H9 (cell line): ENCODE results near the gene DSC1. TPM values are rescaled to one million over a fixed set of nuclear protein-coding genes. Genes with fewer than 3 reads are reported as not detected.

Experiments used
- DNase-seq: peaks from one replicate; pipeline ENCODE4 v3.0.0-alpha.2; 2017
- H2AFZ ChIP-seq: one replicate; pipeline ENCODE4 v1.6.1; 2013; ENCODE audit warnings: mild to moderate bottlenecking, low read length, control low read depth, moderate library complexity
- H2AK5ac ChIP-seq: 2 replicates; pipeline ENCODE4 v1.6.1; 2013; ENCODE audit warnings: low read length, control low read depth, mixed read lengths; ENCODE audit not compliant: insufficient read length
- H2BK120ac ChIP-seq: one replicate; pipeline ENCODE4 v1.6.1; 2013; ENCODE audit warnings: low read depth, mild to moderate bottlenecking, low read length, control low read depth, inconsistent platforms; ENCODE audit not compliant: poor library complexity, severe bottlenecking
- H2BK12ac ChIP-seq: 2 replicates; pipeline ENCODE4 v1.6.1; 2013; ENCODE audit warnings: low read length, control low read depth, mixed read lengths, low read depth; ENCODE audit not compliant: insufficient read length
- H2BK15ac ChIP-seq: 2 replicates; pipeline ENCODE4 v1.6.1; 2013; ENCODE audit warnings: low read depth, low read length, control low read depth
- H2BK20ac ChIP-seq: one replicate; pipeline ENCODE4 v1.6.1; 2013; ENCODE audit warnings: low read depth, mild to moderate bottlenecking, low read length, control low read depth, inconsistent platforms; ENCODE audit not compliant: poor library complexity, severe bottlenecking
- H2BK5ac ChIP-seq: 2 replicates; pipeline ENCODE4 v1.6.1; 2013; ENCODE audit warnings: low read length, control low read depth, mixed read lengths; ENCODE audit not compliant: insufficient read length
- H3K14ac ChIP-seq: 2 replicates; pipeline ENCODE4 v1.6.1; 2013; ENCODE audit warnings: low read length, control low read depth; ENCODE audit not compliant: insufficient read depth
- H3K18ac ChIP-seq: 2 replicates; pipeline ENCODE4 v1.6.1; 2013; ENCODE audit warnings: low read depth, mild to moderate bottlenecking, mixed read lengths, low read length, control low read depth; ENCODE audit not compliant: insufficient read length
- H3K23ac ChIP-seq: 2 replicates; pipeline ENCODE4 v1.6.1; 2013; ENCODE audit warnings: low read length, control low read depth, mixed read lengths, low read depth; ENCODE audit not compliant: insufficient read length
- H3K23me2 ChIP-seq: 2 replicates; pipeline ENCODE4 v1.6.1; 2013; ENCODE audit warnings: low read depth, mild to moderate bottlenecking, mixed read lengths, low read length, control low read depth; ENCODE audit not compliant: insufficient read length, poor library complexity, severe bottlenecking
- H3K27ac ChIP-seq: 2 replicates; pipeline ENCODE4 v1.5.1; 2013; ENCODE audit warnings: low read length, control low read depth, mixed read lengths, low read depth; ENCODE audit not compliant: insufficient read length
- H3K27me3 ChIP-seq: 2 replicates; pipeline ENCODE4 v1.6.1; 2013; ENCODE audit warnings: low read length, control low read depth, inconsistent platforms; ENCODE audit not compliant: insufficient read depth
- H3K4ac ChIP-seq: 2 replicates; pipeline ENCODE4 v1.6.1; 2013; ENCODE audit warnings: low read depth, mild to moderate bottlenecking, control low read depth, inconsistent platforms, low read length, moderate library complexity
- H3K4me1 ChIP-seq: 2 replicates; pipeline ENCODE4 v1.6.1; 2013; ENCODE audit warnings: low read length, control low read depth, inconsistent platforms; ENCODE audit not compliant: insufficient read depth
- H3K4me2 ChIP-seq: 2 replicates; pipeline ENCODE4 v1.6.1; 2013; ENCODE audit warnings: low read length, control low read depth, mixed read lengths; ENCODE audit not compliant: insufficient read length, insufficient read depth
- H3K56ac ChIP-seq: 2 replicates; pipeline ENCODE4 v1.6.1; 2013; ENCODE audit warnings: low read depth, mild to moderate bottlenecking, mixed read lengths, low read length, control low read depth; ENCODE audit not compliant: insufficient read length
- H3K79me1 ChIP-seq: 2 replicates; pipeline ENCODE4 v1.6.1; 2013; ENCODE audit warnings: low read depth, mild to moderate bottlenecking, moderate library complexity, low read length, control low read depth, inconsistent platforms; ENCODE audit not compliant: insufficient read depth, poor library complexity, severe bottlenecking
- H3K79me2 ChIP-seq: 2 replicates; pipeline ENCODE4 v1.6.1; 2013; ENCODE audit warnings: low read length, control low read depth, inconsistent platforms; ENCODE audit not compliant: insufficient read depth
- H3K9ac ChIP-seq: 2 replicates; pipeline ENCODE4 v1.6.1; 2013; ENCODE audit warnings: low read length, control low read depth, mixed read lengths; ENCODE audit not compliant: insufficient read length; ENCODE audit errors: extremely low read depth
- H3K9me3 ChIP-seq: one replicate; pipeline ENCODE4 v1.6.1; 2013; ENCODE audit warnings: low read depth, low read length, inconsistent platforms; ENCODE audit not compliant: control insufficient read depth
- H3T11ph ChIP-seq: one replicate; pipeline ENCODE4 v1.6.1; 2013; ENCODE audit warnings: mild to moderate bottlenecking, low read length, control low read depth, inconsistent platforms
- H4K20me1 ChIP-seq: one replicate; pipeline ENCODE4 v1.6.1; 2013; ENCODE audit not compliant: control insufficient read depth, insufficient read length, insufficient read depth
- H4K5ac ChIP-seq: 2 replicates; pipeline ENCODE4 v1.6.1; 2013; ENCODE audit warnings: low read depth, mild to moderate bottlenecking, mixed read lengths, low read length, control low read depth; ENCODE audit not compliant: insufficient read length
- H4K8ac ChIP-seq: replicated peaks from 2 replicates; pipeline ENCODE4 v1.6.1; 2013; ENCODE audit warnings: low read length, control low read depth, mixed read lengths, low read depth; ENCODE audit not compliant: insufficient read length
- H4K91ac ChIP-seq: 2 replicates; pipeline ENCODE4 v1.6.1; 2013; ENCODE audit warnings: low read depth, mild to moderate bottlenecking, moderate library complexity, mixed read lengths, low read length, control low read depth; ENCODE audit not compliant: insufficient read length
- H3K27ac Mint-ChIP-seq, 3 experiments: 2 replicates in 2 of 3; 3 replicates in 1 of 3; pipeline ENCODE4 v1.8.0; 2020 to 2021; ENCODE audit warnings: mixed read lengths in 3 of 3, mild to moderate bottlenecking in 1 of 3, moderate library complexity in 1 of 3
- H3K27me3 Mint-ChIP-seq: 2 replicates; pipeline ENCODE4 v1.8.0; 2021; ENCODE audit warnings: low read depth, mild to moderate bottlenecking, moderate library complexity, mixed read lengths
- H3K36me3 Mint-ChIP-seq, 3 experiments: 2 replicates in 2 of 3; 3 replicates in 1 of 3; pipeline ENCODE4 v1.8.0; 2020 to 2021; ENCODE audit warnings: low read depth in 3 of 3, mixed read lengths in 3 of 3; ENCODE audit not compliant: insufficient read depth in 1 of 3
- H3K4me1 Mint-ChIP-seq, 2 experiments: 2 replicates each; pipeline ENCODE4 v1.8.0; 2020; ENCODE audit warnings: mixed read lengths in 2 of 2
- H3K4me3 Mint-ChIP-seq, 2 experiments: 2 replicates in 1 of 2; 3 replicates in 1 of 2; pipeline ENCODE4 v1.8.0; 2020 to 2021; ENCODE audit warnings: mild to moderate bottlenecking in 2 of 2, mixed read lengths in 2 of 2, moderate library complexity in 1 of 2
- H3K9me3 Mint-ChIP-seq, 2 experiments: 2 replicates in 1 of 2; 3 replicates in 1 of 2; pipeline ENCODE4 v1.8.0; 2020; ENCODE audit warnings: mild to moderate bottlenecking in 2 of 2, mixed read lengths in 2 of 2, moderate library complexity in 1 of 2
- WGBS: extraction: QIAGEN DNeasy Blood & Tissue Kit; methylation state at CpG from one replicate; pipeline ENCODE4 v1.1.7; 2013; ENCODE audit warnings: missing lambda C conversion rate, low lambda C conversion rate, mixed read lengths; ENCODE audit not compliant: insufficient read length; ENCODE audit errors: extremely low coverage; 5-methylcytosine and 5-hydroxymethylcytosine counted together
- total RNA-seq: library from RNA; stranded (reverse); gene quantifications from 2 replicates; pipeline ENCODE4 v1.2.1, GENCODE V29; 2021
- TF ChIP-seq, protein P1 (sequence below): fragments of 200-600 bp; sonication (generic); conservative IDR thresholded peaks from 3 replicates; pipeline ENCODE4 v1.8.0; 2021; ENCODE audit warnings: antibody characterized with exemption, mild to moderate bottlenecking

The DSC1 gene
- total RNA-seq, 1 experiment from 2014 or later = not detected

DNA sequence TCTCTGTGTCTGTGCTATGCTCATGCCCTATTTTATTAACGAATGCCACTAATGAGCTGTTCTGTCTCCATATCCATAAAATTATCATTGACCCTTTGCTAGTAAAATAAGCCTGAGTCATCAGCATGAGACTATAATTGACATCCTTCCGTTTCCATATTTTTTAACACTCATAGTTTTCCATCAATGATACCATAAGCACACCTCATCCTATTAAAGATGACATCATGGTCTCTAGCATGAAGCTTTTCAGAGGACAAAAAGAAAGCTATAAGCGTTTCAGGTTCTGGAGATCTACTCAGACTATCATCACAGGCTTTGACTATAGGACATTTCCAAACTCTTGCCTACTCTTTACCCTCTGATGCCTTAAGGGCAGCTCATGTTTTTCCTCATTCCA, 59.2 kb downstream of the DSC1 start:
- no peaks in the 10 kb centered on the region for H3K9me3 Mint-ChIP-seq
- Histone ChIP-seq H3K14ac (no peak overlapping the region), H3T11ph (no peak overlapping the region), H2BK120ac (no peak overlapping the region), H3K23me2 (peaks cover 3% of the 10 kb centered on the region), H3K56ac (no peak overlapping the region), H2BK12ac (no peak overlapping the region), H4K5ac (no peak overlapping the region), H4K91ac (no peak overlapping the region), H3K79me2 (peaks cover 10% of the 10 kb centered on the region; the same call in 1 of the 2 replicates), H3K9ac (no peak overlapping the region), H2AK5ac (no peak overlapping the region), H3K79me1 (no peaks in the 10 kb centered on the region), H2AFZ (no peak overlapping the region), H3K27me3 (no peaks in the 10 kb centered on the region), H3K27ac (no peak overlapping the region), H3K23ac (no peak overlapping the region), H2BK5ac (no peak overlapping the region), H2BK20ac (no peak overlapping the region), H4K8ac (no peak overlapping the region), H3K9me3 (no peaks in the 10 kb centered on the region), H2BK15ac (no peak overlapping the region), H3K4me1 (peaks cover 3% of the 10 kb centered on the region; the same call in 1 of the 2 replicates), H4K20me1 (no peaks in the 10 kb centered on the region), H3K4ac (no peak overlapping the region), H3K4me2 (no peak overlapping the region), H3K18ac (no peak overlapping the region)
- no peaks in the 10 kb centered on the region; a peak in 1 of 7 replicates for H3K36me3 Mint-ChIP-seq
- peak overlapping the region in 1 of 2 experiments; percentile 21; a peak in 1 of 5 replicates for H3K4me3 Mint-ChIP-seq
- DNase-seq = no peak
- peaks cover 2% of the 10 kb centered on the region; the same call in 1 of the 2 replicates for H3K27me3 Mint-ChIP-seq
- peaks cover 31 to 32% of the 10 kb centered on the region in 2 experiments for H3K4me1 Mint-ChIP-seq
- no CpG with 5 or more reads among the region's 3 CpGs for WGBS
- no peak overlapping the region; a peak in 1 of 7 replicates for H3K27ac Mint-ChIP-seq
- TF ChIP-seq, protein P1, sequence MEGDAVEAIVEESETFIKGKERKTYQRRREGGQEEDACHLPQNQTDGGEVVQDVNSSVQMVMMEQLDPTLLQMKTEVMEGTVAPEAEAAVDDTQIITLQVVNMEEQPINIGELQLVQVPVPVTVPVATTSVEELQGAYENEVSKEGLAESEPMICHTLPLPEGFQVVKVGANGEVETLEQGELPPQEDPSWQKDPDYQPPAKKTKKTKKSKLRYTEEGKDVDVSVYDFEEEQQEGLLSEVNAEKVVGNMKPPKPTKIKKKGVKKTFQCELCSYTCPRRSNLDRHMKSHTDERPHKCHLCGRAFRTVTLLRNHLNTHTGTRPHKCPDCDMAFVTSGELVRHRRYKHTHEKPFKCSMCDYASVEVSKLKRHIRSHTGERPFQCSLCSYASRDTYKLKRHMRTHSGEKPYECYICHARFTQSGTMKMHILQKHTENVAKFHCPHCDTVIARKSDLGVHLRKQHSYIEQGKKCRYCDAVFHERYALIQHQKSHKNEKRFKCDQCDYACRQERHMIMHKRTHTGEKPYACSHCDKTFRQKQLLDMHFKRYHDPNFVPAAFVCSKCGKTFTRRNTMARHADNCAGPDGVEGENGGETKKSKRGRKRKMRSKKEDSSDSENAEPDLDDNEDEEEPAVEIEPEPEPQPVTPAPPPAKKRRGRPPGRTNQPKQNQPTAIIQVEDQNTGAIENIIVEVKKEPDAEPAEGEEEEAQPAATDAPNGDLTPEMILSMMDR = no peak
